ENCODE measurements around the gene CSAD.

- no peak for TF ChIP-seq CTCF (IDR thresholded peaks at IDR 0.05; ENCODE audit: low read length)
- TF ChIP-seq EZH2 (optimal IDR thresholded peaks at IDR 0.05; ENCODE audit: low read depth, low read length): no peak
- no peak for TF ChIP-seq EZH2phosphoT487 (IDR thresholded peaks at IDR 0.05; ENCODE audit: low read length)
Observed at GRCh38 chr12:53215497-53215896, 34.8 kb upstream of the CSAD start.

Data from MM.1S (cell line).